Heart left ventricle (tissue), 16 donors: Measurements from ENCODE around the gene SUSD4. TPM values are rescaled to one million over a fixed set of nuclear protein-coding genes. Genes with fewer than 3 reads are reported as not detected.

Experiments
- ATAC-seq, 4 donors: fragments of 200-7000 bp; cut with Tn5 transposase; one replicate each; pipeline ENCODE4 v1.9.1; 2020 to 2022; ENCODE audit warnings: moderate library complexity in 4 of 4, mild to moderate bottlenecking in 3 of 4, moderate number of reproducible peaks in 1 of 4
- DNase-seq, 5 donors: peaks; one replicate each; pipeline ENCODE4 v3.0.0-alpha.2; 2020
- H3K27ac ChIP-seq, 12 donors: fragments of 200-600 bp; sonication (generic) in 4 of 12; one replicate each; pipeline versions ENCODE4 v1.5.0 to v1.8.0; 2016 to 2022; ENCODE audit warnings: mild to moderate bottlenecking in 2 of 12
- H3K27me3 ChIP-seq, 9 donors: fragments of 200-600 bp; sonication (generic) in 2 of 9; one replicate each; pipeline versions ENCODE4 v1.5.1 to v1.8.0; 2016 to 2022; ENCODE audit warnings: mild to moderate bottlenecking in 3 of 9
- H3K36me3 ChIP-seq, 9 donors: fragments of 200-600 bp; sonication (generic) in 2 of 9; one replicate each; pipeline versions ENCODE4 v1.5.0 to v1.8.0; 2018 to 2022; ENCODE audit warnings: mild to moderate bottlenecking in 2 of 9
- H3K4me1 ChIP-seq, 12 donors: fragments of 200-600 bp; sonication (generic) in 4 of 12; one replicate each; pipeline versions ENCODE4 v1.5.0 to v1.8.0; 2016 to 2022; ENCODE audit warnings: mild to moderate bottlenecking in 3 of 12
- H3K4me3 ChIP-seq, 12 donors: fragments of 200-600 bp; sonication (generic) in 4 of 12; one replicate each; pipeline versions ENCODE4 v1.5.0 to v1.8.0; 2017 to 2022; ENCODE audit warnings: mild to moderate bottlenecking in 9 of 12, moderate library complexity in 4 of 12
- H3K9me3 ChIP-seq, 12 donors: fragments of 200-600 bp; sonication (generic) in 4 of 12; one replicate each; pipeline versions ENCODE4 v1.5.0 to v1.8.0; 2016 to 2022; ENCODE audit warnings: mild to moderate bottlenecking in 1 of 12
- CTCF ChIP-seq, 12 donors: fragments of 200-600 bp; sonication (generic) in 4 of 12; IDR thresholded peaks; one replicate each; pipeline versions ENCODE4 v1.5.0 to v1.8.0; 2018 to 2022; ENCODE audit warnings: antibody characterized with exemption in 12 of 12, mild to moderate bottlenecking in 5 of 12
- POLR2A ChIP-seq, 2 donors: fragments of 450-650 bp; IDR thresholded peaks; one replicate each; pipeline ENCODE4 v1.6.1; 2017; ENCODE audit warnings: antibody characterized with exemption in 2 of 2, mild to moderate bottlenecking in 2 of 2, moderate library complexity in 2 of 2
- WGBS, 4 donors: extraction: QIAGEN DNeasy Blood & Tissue Kit in 2 of 4; methylation state at CpG; one replicate each; pipeline versions ENCODE4 v1.1.5 to v1.1.7; 2013 to 2018; 5-methylcytosine and 5-hydroxymethylcytosine counted together
- intact Hi-C, 10 donors: fragments of 100-400 bp; cut with DNase I; formaldehyde crosslinking; loops; one replicate each; pipeline versions ENCODE4 v1.11.1 to v1.14.2; 2022
- polyA plus RNA-seq, 2 donors: library from polyadenylated mRNA; stranded (reverse); fragments of 200-250 nt; gene quantifications; one replicate each; pipeline ENCODE4 v1.2.3, GENCODE V29; 2013
- total RNA-seq, 9 donors: library from RNA; depleted of rRNA in 2 of 9; stranded (reverse); fragments of >200 nt in 2 of 9; fragmentation: NEBNext Ultra II Directional in 3 of 9; extraction: Animal tissue kit (Norgen Biotek cat#: 25700) in 3 of 9; gene quantifications; one replicate each; pipeline versions ENCODE4 v1.1.0 to v1.2.4, GENCODE V29; 2016 to 2023
- donor health status: ischemic (EF 13 %, LVEDD 7.1; RV severe dilation, severe dysfunction).
- donor health status: healthy with polysubstance abuse.
- donor health status: DM: no; HTN: yes; CAD: no.
- donor health status: DM: no; HTN: no; CAD: no.
- donor health status: ischemic (EF 25% LVEDD 6.9; RV normal size, moderate dysfunction).
- donor health status: ischemic (EF 25% LVEDD 5.7; RV mildly dilated, moderate dysfunction).
- donor health status: healthy.
- donor health status: DM: yes; HTN: yes; CAD: no.
- donor health status: ischemic (EF 35%, LVEDD 5.7; RV mildly dilated, moderate dysfunction).
- donor health status: nonischemic (EF 11% LVEDD 7.7; RV severe dilation, severe dysfunction).
- donor health status: DM: yes; HTN: yes; CAD: no.
- donor health status: PGD.
- donor health status: ischemic (EF 29% LVEDD 5.4; RV normal size, mild dysfunction).
- donor health status: nonischemic (EF 23%, LVEDD 6.1; RV moderate dilation, normal function).

SUSD4 gene
- total and polyA plus RNA-seq, 11 donors: 0.40 to 27.2 (median 2.4) TPM

- TF ChIP-seq POLR2A (IDR thresholded peaks at IDR 0.05) (no peak), CTCF (IDR thresholded peaks at IDR 0.05) (no peak)
- 0 to 79% (median 43%) methylated on average over 1 of the region's 1 CpG for WGBS, 4 donors
- Histone ChIP-seq H3K27me3 (no peaks in the 10 kb centered on the region), H3K36me3 (no peaks in the 10 kb centered on the region), H3K4me1 (peaks cover 0 to 5% (median 0%) of the 10 kb centered on the region in 12 donors), H3K27ac (no peak overlapping the region), H3K4me3 (no peak overlapping the region), H3K9me3 (no peaks in the 10 kb centered on the region)
- no peak for ATAC-seq
- no peak for DNase-seq
- intact Hi-C loops: no loop called here
These were observed 32.0 kb downstream of the SUSD4 start for GRCh38 chr1:223331929-223332328.

GRCh38 chr1:223331301-223331700 lies 32.7 kb downstream of the SUSD4 start:
- TF ChIP-seq CTCF (IDR thresholded peaks at IDR 0.05) (no peak), POLR2A (IDR thresholded peaks at IDR 0.05) (no peak)
- no peak overlapping the region for H3K4me3 ChIP-seq
- ATAC-seq (peak in 1 of 4 donors; percentile 28), DNase-seq (no peak)
- WGBS, 4 donors: 73 to 83% (median 76%) methylated on average over 4 of the region's 4 CpGs
- H3K9me3 ChIP-seq: no peaks in the 10 kb centered on the region
- intact Hi-C loops: no loop called here
- no peaks in the 10 kb centered on the region for H3K27me3 ChIP-seq
- peaks cover 0 to 5% (median 0%) of the 10 kb centered on the region in 12 donors for H3K4me1 ChIP-seq
- H3K27ac ChIP-seq: no peak overlapping the region
- no peaks in the 10 kb centered on the region for H3K36me3 ChIP-seq

GRCh38 chr1:223330466-223330865 lies 33.5 kb downstream of the SUSD4 start:
- ATAC-seq: no peak
- Histone ChIP-seq H3K27me3 (no peaks in the 10 kb centered on the region), H3K27ac (no peak overlapping the region), H3K4me1 (peaks cover 0 to 5% (median 0%) of the 10 kb centered on the region in 12 donors), H3K9me3 (no peaks in the 10 kb centered on the region), H3K4me3 (no peak overlapping the region), H3K36me3 (no peaks in the 10 kb centered on the region)
- no peak for DNase-seq
- no peak for TF ChIP-seq CTCF (IDR thresholded peaks at IDR 0.05)
- TF ChIP-seq POLR2A (IDR thresholded peaks at IDR 0.05): no peak
- intact Hi-C loops: no loop called here
- WGBS, 4 donors: 77 to 88% (median 84%) methylated on average over 3 of the region's 3 CpGs

- H3K36me3 ChIP-seq: no peaks in the 10 kb centered on the region
- peaks cover 0 to 5% (median 0%) of the 10 kb centered on the region in 12 donors for H3K4me1 ChIP-seq
- H3K4me3 ChIP-seq: no peak overlapping the region
- ATAC-seq (no peak), DNase-seq (no peak)
- 92 to 95% (median 93%) methylated on average over 5 of the region's 5 CpGs for WGBS, 4 donors
- H3K27ac ChIP-seq: no peak overlapping the region
- no peaks in the 10 kb centered on the region for H3K9me3 ChIP-seq
- no peaks in the 10 kb centered on the region for H3K27me3 ChIP-seq
- intact Hi-C loops: no loop called here
- TF ChIP-seq POLR2A (IDR thresholded peaks at IDR 0.05): no peak
- no peak for TF ChIP-seq CTCF (IDR thresholded peaks at IDR 0.05)
These were observed 34.1 kb downstream of the SUSD4 start for GRCh38 chr1:223329664-223330415.
